Right kidney (tissue), 9 donors: ENCODE results near the gene ICOSLG.
"Not testable (repeated sequence)": the region's sequence is repeated elsewhere in the genome, so short reads cannot be mapped to it uniquely, and the experiment has no call there.

Experiments used
- DNase-seq: peaks from one replicate; pipeline ENCODE4 v3.0.0-alpha.2; 2016
- long read RNA-seq, 8 donors: transcript quantifications; one replicate each; lab custom pipeline, GENCODE V29; 2026

Gene ICOSLG, protein sequence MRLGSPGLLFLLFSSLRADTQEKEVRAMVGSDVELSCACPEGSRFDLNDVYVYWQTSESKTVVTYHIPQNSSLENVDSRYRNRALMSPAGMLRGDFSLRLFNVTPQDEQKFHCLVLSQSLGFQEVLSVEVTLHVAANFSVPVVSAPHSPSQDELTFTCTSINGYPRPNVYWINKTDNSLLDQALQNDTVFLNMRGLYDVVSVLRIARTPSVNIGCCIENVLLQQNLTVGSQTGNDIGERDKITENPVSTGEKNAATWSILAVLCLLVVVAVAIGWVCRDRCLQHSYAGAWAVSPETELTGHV
- long read RNA-seq, donor 1, result 0 reads
- long read RNA-seq, donor 2, result 0 reads
- long read RNA-seq, donor 3, result 0 reads
- long read RNA-seq, donor 4, result 0 reads
- long read RNA-seq, donor 5, result 0 reads
- long read RNA-seq, donor 6, full-length matches to known transcripts, result 1 of 1 reads
- long read RNA-seq, donor 6, partial matches to known transcripts, result 0 of 1 reads
- long read RNA-seq, donor 6, other reads (novel, unspliced or antisense), result 0 of 1 reads
- long read RNA-seq, donor 7, result 0 reads
- long read RNA-seq, donor 8, result 0 reads

DNA sequence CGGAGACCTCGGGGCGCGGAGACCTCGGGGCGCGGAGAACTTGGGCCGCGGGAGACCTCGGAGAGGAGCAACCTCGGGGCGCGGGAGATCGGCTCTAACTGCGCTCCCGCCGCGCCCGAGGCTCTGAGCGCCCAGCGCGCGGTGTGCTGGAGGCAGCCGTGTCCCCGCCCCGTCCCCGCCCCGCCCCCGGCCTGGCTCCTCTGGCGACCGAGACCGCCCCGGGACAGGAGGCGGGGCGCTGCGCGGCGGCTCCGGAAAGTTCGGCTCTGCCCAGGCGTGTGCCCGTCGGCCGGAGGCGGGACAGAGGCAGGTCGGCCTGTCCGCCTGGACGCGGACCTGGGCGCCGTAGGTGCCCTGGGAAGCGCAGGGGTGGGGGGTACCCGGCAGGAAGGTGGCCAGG lies at the start of gene ICOSLG:
TSS of gene ICOSLG (minus strand) at position 102 of the 400 bp plus-strand sequence. CDS start 126 bp downstream, outside the sequence.
- DNase-seq, result not testable (repeated sequence)

DNA sequence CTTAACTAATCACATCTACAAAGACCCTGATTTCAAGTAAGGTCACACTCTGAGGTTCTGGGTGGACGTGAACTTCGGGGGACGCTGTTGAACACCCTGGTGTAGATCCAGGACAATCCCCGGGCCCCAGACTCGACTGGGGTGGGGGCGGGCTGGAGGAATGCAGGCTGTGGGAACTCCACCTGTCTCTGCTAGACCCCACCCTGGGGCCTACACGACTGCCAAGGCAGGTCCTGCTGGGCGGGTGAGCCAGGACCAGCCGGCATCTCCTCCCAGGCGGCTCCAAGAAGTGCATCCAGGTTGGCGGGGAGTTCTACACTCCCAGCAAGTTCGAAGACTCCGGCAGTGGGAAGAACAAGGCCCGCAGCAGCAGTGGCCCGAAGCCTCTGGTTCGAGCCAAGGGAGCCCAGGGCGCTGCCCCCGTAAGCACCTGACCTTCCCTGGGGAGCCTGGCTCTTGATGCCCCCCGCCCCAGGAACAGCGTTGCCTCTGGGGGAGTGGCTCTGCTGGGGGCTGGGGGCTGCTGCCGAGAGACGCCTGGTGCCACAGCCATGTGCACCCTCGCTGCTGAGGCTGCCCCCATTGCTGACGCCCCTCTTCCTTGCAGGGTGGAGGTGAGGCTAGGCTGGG lies 48.8 kb upstream of the ICOSLG start:
- no peak for DNase-seq

DNA sequence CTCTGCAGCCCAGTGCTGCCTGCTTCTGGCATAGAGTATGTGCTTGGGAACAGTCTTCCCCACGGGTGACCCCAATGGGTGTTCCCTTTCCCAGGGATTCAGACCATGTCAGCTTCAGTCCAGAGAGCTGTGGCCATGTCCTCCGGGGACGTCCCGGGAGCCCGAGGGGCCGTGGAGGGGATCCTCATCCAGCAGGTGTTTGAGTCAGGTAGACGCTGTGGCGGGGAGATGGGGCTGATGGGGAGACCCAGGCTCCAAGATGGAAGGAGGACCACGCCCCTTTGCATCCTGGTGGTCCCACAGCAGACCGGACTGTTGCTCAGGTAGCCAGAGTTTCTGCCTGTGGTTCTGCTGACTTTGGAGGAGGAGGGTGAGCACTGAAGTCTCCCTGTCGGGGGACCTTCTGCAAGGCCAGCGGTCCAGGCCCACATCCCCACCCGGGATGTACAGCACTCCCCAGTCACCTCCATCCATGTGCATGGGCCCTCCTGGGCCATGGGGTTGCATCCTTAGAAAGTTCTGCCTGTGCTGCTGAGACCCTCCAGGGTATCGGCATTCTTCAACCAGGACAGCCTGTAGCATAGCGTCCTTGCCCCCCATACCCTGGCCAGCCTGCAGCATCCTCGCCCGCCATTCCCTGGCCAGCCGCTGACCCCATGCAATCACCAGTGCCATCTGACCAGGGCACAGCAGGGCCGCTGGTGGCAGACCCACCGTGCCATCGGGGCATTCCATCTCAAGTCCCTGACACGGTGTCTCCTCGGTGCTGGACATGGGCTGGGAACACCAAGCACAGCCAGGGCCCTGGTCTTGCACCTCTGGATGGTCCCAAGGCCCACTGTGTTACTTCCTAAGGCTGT lies 47.7 kb upstream of the ICOSLG start:
- no peak for DNase-seq

DNA sequence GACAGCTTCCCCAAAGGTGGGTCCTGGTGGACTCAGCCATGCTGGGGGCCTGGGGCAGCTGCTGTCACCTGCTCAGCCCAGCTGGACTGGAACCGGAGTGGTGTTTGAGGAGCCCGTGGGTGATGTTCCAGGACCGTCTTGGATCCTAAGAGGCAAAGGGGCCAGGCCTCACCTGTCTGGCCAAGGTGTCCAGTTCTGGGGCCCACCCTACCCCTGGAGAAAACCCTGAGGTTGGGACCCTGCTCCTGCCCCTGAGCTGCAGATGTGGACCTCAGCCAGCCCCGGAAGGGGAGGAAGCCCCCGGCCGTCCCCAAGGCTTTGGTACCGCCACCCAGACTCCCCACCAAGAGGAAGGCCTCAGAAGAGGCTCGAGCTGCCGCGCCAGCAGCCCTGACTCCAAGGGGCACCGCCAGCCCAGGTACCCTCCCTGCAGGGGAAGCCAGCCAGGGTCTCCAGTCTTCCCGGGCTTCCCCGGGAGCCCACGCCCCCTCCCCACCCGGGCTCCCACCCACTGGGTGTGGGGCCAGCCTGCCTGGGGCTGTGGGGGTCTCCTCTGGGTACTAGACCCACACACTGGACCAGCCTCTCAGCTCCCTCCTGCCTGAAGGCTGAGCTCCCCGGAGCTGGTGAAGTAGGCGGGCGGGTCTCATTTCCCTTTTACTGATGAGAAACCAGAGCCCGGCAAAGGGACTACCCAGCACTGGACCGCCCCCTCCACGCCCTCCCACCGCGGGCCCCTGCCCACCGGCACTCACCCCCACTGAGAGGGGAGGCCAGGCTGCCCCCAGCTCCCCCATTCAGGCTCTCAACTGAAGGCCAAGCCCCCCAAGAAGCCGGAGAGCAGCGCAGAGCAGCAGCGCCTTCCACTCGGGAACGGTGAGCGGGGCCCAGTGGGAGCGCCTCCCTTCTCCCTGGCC lies 46.2 kb upstream of the ICOSLG start:
- no peak for DNase-seq

DNA sequence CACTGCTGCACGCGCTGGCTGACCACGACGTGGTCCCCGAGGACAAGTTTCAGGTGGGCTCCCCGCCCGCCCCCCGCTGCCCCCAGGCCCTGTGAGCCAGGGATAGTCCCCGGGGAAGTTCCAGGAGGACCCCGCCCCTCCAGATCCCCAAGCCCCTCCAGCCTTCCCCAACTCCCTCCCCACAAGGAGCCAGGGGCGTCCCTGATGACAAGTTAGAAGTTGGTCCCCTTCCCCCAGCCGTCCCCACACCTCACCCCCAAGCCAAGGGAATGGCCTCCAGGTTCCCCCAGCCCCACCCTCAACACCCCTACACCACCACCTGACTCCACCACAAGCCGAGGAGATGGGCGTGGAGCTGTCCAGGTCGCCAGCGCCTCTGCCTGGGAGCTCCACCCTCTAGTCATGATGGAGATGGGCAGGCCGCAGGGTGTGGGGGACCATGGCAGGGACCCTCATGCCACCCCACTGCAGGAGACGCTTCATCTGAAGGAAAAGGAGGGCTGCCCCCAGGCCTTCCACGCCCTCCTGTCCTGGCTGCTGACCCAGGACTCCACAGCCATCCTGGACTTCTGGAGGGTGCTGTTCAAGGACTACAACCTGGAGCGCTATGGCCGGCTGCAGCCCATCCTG lies 45.5 kb upstream of the ICOSLG start:
- no peak for DNase-seq

DNA sequence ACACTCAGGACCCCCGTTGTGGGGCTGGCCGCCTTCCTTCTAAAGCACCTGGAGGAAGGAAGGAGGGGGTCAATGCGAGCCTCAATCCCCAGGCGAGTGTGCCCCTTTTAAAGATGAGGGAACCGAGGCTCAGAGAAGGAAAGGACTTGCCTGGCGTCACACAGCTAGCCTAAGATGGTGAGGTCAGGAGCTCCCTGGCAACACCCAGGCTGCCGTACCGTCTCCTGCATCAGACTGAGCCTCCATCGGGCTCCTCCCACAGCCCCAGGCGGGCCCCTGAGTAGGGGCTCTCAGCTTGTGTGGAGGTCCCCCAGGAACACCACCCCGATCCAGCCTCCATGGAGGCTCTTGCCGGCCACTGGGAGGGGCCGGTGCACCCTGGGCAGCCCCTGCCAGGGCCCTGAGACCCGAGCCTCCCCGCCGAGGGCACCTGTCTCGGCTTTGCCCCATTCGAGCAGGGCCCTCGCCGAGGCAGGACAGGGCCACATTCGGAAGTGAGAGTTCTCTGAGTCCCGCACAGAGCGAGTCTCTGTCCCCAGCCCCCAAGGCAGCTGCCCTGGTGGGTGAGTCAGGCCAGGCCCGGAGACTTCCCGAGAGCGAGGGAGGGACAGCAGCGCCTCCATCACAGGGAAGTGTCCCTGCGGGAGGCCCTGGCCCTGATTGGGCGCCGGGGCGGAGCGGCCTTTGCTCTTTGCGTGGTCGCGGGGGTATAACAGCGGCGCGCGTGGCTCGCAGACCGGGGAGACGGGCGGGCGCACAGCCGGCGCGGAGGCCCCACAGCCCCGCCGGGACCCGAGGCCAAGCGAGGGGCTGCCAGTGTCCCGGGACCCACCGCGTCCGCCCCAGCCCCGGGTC lies 44.6 kb upstream of the ICOSLG start, which contains the start of gene AIRE:
TSS of gene AIRE (plus strand) at position 739 of the 855 bp plus-strand sequence. CDS start 131 bp downstream, outside the sequence.
- peak; percentile 50 for DNase-seq

DNA sequence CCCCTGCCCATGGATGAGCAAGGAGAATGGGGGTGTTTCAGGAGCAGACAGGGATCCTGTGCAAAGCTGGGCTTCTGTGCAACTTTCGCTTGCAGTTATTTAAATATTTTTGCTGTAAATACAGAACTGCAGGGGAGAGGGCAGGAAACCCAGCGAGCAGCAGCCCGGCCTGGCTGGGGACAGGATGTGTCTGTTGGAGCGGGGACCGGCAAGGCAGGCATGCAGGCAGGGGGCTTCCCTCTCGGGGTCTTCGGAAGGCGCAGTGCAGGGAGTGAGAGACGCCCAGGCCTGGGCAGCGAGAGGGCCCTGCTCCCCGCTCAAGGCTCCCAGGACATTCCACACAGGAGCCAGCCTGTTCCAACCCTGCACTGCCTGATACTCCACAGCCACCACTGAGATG lies 43.2 kb upstream of the ICOSLG start:
- no peak for DNase-seq

DNA sequence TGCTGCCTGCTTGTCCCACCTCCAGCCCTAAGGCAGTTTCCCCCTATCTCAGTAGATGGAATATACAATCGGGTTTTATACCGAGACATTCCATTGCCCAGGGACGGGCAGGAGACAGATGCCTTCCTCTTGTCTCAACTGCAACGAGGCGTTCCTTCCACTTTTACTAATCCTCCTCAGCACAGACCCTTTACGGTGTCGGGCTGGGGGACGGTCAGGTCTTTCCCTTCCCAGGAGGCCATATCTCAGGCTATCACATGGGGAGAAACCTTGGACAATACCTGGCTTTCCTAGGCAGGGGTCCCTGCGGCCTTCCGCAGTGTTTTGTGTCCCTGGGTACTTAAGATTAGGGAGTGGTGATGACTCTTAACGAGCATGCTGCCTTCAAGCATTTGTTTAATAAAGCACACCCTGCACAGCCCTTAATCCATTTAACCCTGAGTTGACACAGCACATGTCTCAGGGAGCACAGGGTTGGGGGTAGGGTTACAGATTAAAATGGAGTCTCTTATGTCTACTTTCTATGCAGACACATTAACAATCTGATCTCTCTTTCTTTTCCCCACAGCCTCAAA lies 42.6 kb upstream of the ICOSLG start:
- DNase-seq, result not testable (repeated sequence)

DNA sequence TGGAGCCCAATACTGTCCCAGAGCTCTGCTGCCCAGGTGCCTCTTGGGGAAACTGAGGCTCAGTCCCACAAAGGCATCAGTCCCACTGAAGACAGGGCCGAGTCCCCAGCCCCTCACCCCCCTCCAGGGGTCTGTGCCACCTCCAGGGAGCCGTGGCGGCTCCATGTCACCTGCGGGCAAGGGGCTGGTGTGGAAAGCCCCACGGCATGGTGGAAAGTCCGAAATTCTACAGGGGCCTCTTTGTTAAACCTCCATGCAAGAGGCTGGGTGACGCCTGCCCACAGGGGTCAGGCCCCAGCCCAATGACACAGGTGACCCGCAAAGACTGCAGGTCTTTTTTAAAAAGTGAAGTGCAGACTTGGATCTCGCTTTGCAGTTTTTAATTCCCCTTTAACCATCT lies 41.6 kb upstream of the ICOSLG start:
- DNase-seq, result no peak

DNA sequence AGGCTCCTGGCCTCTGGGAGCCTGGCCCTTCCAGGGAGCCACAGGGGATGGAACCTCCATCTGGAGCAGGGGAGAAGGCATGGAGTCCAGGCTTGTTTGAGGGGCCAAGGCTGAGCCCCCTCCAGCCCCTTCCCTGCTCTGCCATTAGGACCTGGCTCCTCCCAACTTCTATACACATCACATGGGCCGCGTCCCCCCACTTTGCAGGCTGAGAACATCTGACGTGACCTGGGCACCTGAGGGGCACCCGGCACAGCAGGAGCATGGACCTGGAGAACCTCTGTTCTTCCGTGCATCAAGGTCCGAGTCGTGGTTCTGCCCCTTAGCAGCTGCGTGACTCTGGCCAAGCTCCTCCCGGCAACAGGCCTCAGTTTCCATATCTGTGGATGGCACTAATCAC lies 41.1 kb upstream of the ICOSLG start:
- DNase-seq, result no peak

DNA sequence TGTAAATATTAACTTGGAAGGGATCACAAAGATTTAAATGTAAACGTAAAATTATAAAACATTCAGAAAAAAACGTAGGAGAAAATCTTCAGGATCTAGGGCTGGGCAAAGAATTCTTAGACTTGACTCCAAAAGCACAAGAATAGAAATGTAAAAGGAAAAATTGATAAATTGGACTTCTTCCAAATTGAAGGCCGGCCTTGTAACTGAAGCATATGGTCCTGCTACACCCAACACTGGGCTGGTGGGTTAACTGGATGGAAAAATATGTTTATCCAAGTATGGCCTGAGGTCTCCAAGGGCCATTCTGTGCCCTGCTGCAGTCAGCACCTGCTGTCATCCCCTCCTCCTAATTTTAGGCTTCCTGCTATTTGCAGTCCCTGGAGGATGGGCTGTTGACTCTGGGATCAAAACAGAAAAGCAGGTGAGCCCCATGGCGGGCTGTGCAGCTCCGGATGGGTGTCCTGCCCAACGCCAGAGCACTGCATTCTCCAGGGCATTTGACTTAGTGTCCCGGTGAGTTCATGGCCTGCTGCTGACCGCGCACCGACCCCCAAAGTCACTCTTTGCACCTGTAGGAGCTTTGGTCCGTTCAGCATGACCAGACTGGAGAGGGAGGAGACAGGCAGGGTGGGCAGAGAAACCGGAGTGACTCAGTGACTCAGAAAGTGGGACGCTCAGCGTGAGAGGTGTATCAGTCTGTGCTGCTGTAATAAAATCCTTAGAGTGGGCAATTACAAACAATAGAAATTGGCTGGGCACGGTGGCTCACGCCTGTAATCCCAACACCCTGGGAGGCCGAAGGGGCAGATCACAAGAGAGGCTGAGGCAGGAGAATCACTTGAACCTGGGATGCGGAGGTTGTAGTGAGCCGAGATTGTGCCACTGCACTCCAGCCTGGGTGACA lies 38.9 kb upstream of the ICOSLG start:
- DNase-seq, result no peak

DNA sequence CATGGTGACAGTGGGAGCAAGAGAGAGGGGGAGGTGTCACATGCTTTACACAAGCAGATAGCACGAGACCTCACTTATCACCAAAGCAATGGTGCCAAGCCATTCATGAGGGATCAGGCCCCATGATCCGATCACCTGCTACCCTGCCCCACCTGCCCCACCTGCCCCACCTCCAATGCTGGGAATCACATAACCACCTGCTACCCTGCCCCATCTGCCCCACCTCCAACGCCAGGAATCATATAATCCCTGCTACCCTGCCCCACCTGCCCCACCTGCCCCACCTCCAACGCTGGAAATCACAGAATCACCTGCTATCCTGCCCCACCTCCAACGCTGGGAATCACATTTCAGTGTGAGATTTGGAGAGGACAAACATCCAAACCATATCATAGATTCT lies 34.3 kb upstream of the ICOSLG start:
- DNase-seq, result no peak

DNA sequence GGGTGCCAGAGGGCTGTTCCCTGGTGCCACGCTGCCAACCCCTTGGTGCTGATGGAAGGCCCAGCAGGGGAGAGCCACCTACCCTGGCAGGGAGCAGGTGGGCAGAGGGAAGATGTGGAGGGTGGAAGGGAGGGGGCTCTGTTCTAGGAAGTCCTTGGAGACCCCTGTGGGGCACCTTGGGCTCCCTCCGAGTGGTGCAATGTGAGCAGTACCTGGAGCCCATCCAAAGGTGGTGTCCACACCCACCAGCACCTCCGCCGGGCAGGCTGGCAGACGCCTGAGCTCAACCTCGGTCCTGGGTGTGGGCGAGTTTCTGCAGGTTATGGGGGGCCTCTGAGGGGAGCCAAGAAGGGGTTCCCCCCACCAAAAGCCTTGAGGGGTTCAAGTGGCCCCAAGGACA lies 32.3 kb upstream of the ICOSLG start:
- no peak for DNase-seq

DNA sequence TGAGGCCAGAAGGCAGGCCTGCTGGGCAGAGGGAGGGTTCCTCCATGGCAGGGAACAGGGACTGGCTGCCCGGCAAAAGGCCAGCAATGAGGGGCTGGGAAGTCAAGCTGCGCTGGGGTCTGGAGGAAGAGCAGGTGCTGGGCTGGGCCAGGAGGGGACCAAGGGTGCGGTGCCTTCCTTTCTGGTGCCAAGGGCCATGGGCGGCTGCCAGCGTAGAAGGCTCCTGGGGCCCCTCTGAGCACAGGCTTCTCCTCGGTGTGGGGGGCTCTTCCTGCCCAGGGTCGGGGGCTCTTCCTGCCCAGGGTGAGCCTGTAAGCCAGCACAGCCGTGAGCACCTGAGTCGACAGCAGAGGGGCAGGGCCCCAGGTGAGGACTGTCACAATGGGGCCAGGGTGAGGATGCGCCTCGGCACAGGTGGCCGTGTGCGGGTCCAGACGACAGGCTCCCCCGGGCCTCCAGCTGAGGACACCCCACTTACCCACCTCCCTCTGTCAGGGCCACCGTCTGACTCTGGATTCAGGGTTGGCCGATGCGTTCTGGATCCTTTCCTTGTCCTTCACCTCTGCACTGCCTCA lies 31.6 kb upstream of the ICOSLG start:
- DNase-seq, result no peak

DNA sequence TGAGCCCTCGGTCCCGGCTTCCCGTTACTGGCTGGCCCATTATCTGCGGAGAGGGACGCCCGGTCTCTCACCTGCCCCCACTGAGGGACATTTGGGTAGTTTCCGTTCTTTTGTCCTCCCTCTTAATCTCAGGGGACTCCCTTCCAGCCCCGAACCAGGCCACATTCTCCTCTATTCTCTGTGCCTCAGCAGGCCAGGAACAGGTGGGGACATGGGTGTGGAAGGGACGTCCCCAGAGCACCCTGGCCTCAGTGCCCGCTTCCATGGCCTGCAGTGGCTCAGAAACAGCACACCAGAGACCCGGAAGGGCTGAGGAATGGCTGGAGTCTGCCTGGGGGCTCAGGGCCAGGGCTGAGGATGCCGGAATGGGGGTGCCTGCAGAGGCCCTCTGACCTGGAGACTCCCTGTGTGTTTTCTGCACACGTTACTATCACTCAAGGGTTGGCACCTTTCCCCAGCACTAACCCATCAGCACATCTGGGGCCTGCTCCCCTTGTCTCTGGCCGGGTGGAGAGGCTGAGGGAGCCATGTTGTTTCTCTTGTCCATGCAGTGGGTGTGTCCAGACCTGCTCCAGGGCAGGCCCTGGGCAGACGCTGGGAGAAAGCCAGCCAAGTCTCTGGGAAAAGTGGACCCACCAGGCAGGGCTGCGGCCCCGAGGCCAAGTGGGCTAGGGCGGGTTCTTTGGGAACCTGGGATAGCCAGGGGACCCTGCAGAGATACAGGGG lies 31.0 kb upstream of the ICOSLG start:
- DNase-seq, result no peak

DNA sequence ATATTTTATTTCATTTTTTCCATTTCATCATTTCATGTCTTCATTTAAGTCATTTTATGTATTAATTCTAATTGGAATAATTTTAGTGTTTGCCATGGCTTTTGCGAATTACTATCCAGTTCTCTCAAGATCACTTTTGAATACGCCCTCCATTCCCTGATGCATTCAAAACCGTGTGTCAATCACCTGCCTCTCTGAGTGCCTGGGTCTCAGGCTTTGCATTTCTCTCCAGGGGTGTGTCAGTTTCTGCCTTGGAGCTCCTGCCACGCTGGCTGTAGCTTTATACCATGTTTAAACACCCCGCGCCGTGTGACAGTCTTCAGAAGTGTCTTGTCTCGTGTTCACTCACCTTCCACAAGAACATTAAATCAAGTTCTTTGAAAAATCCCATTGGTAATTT lies 28.3 kb upstream of the ICOSLG start:
- no peak for DNase-seq

DNA sequence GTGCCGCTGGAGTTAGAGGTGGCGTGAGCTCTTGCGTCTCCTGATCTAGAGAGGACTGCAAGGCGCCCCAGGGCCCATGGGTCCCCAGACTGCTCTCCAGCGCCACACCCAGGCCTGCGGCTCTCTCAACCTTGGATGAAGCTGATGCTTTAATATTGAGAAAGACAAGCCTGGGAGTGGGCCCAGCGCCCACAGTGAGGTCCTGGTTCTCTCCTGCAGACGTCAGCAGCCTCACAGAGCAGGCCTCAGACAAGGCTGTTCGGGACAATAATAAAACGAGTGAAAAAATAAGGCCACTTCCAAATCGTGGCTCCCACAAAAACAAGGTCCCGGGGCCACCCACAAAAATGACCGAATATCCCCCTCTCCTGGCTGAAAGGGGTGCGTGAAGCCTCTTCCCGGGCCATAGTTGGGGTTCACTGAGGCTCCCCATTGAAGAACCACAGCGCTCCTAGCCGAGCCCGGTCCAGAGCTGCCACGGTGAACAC lies 27.0 kb upstream of the ICOSLG start:
- DNase-seq, result no peak
